ENCODE measurements around the gene THBS2. TPM values are rescaled to one million over a fixed set of nuclear protein-coding genes. Genes with fewer than 3 reads are reported as not detected.

Gene THBS2
- total RNA-seq, 1 experiment from 2014 or later: 0.39 TPM

DNA sequence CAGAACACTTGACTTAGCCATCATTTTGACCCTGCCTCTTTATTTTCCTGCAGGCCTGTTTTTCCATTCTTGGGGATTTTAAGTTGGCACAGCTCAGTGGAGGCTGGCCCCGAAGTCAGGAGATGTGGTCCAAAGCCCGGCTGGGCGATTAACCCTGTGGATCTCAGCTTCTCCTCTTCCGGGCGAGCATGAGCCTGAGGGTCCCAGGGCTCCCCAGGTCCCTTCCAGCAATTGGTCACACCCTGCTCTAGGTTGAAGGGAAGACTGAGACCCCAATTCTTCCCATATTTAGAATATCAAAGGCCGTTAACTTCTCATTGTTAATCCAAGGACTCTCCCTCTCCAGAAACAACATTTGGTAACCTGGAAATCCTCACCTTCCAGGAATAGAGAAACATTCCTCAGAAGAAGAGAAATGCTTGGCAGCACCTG lies 2.3 kb downstream of the THBS2 start:
- Histone ChIP-seq H3K27ac (ENCODE audit: low read depth, low read length) (no peak overlapping the region), H3K4me1 (ENCODE audit: control insufficient read depth in 1 of 2, insufficient read depth in 2 of 2, low read length in 2 of 2) (peaks cover 0 to 9% of the 10 kb centered on the region in 2 experiments; a peak in 3 of 4 replicates), H3K9me2 (ENCODE audit: insufficient read depth) (no peaks in the 10 kb centered on the region), H3K9me3 (ENCODE audit: control insufficient read depth in 1 of 2, insufficient read depth in 1 of 2, low read depth in 1 of 2, low read length in 2 of 2) (no peaks in the 10 kb centered on the region), H4K20me1 (ENCODE audit: insufficient read depth) (no peaks in the 10 kb centered on the region), H3K9ac (ENCODE audit: low read length) (no peak overlapping the region), H3K4me2 (ENCODE audit: low read length) (no peak overlapping the region), H3K79me2 (ENCODE audit: insufficient read depth, low read length) (no peaks in the 10 kb centered on the region), H3K27me3 (ENCODE audit: insufficient read depth, low read length) (no peaks in the 10 kb centered on the region), H2AFZ (ENCODE audit: low read depth, low read length, poor library complexity, severe bottlenecking) (no peak overlapping the region), H3K36me3 (ENCODE audit: control insufficient read depth in 1 of 2, insufficient read depth in 2 of 2, low read length in 2 of 2) (no peaks in the 10 kb centered on the region), H3K4me3 (replicated peaks in 1 of 2; ENCODE audit: low read depth in 1 of 2, low read length in 2 of 2) (no peak overlapping the region)
- DNase-seq (ENCODE audit: low read depth, low spot score) (no peak), ATAC-seq (no peak)
- no TSS peak for BruUV-seq (replicated peaks)
- TF ChIP-seq ZNF274 (IDR thresholded peaks at IDR 0.05; ENCODE audit: low read depth, low read length): no peak
- TF ChIP-seq, protein P1, sequence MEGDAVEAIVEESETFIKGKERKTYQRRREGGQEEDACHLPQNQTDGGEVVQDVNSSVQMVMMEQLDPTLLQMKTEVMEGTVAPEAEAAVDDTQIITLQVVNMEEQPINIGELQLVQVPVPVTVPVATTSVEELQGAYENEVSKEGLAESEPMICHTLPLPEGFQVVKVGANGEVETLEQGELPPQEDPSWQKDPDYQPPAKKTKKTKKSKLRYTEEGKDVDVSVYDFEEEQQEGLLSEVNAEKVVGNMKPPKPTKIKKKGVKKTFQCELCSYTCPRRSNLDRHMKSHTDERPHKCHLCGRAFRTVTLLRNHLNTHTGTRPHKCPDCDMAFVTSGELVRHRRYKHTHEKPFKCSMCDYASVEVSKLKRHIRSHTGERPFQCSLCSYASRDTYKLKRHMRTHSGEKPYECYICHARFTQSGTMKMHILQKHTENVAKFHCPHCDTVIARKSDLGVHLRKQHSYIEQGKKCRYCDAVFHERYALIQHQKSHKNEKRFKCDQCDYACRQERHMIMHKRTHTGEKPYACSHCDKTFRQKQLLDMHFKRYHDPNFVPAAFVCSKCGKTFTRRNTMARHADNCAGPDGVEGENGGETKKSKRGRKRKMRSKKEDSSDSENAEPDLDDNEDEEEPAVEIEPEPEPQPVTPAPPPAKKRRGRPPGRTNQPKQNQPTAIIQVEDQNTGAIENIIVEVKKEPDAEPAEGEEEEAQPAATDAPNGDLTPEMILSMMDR (IDR thresholded peaks at IDR 0.05 in 2 of 3, conservative IDR thresholded peaks at IDR 0.05 in 1 of 3; ENCODE audit: borderline replicate concordance in 1 of 3, insufficient read depth in 1 of 3, low read depth in 2 of 3, low read length in 2 of 3): no peak
- TF ChIP-seq, protein P2, sequence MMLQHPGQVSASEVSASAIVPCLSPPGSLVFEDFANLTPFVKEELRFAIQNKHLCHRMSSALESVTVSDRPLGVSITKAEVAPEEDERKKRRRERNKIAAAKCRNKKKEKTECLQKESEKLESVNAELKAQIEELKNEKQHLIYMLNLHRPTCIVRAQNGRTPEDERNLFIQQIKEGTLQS (IDR thresholded peaks at IDR 0.05): no peak
- TF ChIP-seq POLR2AphosphoS5 (IDR thresholded peaks at IDR 0.05; ENCODE audit: low read depth, low read length): no peak
- no peak for TF ChIP-seq FOSL1 (IDR thresholded peaks at IDR 0.05; ENCODE audit: low read depth)
- TF ChIP-seq SIN3A (IDR thresholded peaks at IDR 0.05; ENCODE audit: low read depth): no peak
- TF ChIP-seq EZH2phosphoT487 (IDR thresholded peaks at IDR 0.05; ENCODE audit: borderline replicate concordance): no peak
- no peak for TF ChIP-seq EGR1 (IDR thresholded peaks at IDR 0.05; ENCODE audit: low read depth)
- TF ChIP-seq, protein P3, sequence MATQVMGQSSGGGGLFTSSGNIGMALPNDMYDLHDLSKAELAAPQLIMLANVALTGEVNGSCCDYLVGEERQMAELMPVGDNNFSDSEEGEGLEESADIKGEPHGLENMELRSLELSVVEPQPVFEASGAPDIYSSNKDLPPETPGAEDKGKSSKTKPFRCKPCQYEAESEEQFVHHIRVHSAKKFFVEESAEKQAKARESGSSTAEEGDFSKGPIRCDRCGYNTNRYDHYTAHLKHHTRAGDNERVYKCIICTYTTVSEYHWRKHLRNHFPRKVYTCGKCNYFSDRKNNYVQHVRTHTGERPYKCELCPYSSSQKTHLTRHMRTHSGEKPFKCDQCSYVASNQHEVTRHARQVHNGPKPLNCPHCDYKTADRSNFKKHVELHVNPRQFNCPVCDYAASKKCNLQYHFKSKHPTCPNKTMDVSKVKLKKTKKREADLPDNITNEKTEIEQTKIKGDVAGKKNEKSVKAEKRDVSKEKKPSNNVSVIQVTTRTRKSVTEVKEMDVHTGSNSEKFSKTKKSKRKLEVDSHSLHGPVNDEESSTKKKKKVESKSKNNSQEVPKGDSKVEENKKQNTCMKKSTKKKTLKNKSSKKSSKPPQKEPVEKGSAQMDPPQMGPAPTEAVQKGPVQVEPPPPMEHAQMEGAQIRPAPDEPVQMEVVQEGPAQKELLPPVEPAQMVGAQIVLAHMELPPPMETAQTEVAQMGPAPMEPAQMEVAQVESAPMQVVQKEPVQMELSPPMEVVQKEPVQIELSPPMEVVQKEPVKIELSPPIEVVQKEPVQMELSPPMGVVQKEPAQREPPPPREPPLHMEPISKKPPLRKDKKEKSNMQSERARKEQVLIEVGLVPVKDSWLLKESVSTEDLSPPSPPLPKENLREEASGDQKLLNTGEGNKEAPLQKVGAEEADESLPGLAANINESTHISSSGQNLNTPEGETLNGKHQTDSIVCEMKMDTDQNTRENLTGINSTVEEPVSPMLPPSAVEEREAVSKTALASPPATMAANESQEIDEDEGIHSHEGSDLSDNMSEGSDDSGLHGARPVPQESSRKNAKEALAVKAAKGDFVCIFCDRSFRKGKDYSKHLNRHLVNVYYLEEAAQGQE (IDR thresholded peaks at IDR 0.05; ENCODE audit: low read depth): no peak
- TF ChIP-seq, protein P4, sequence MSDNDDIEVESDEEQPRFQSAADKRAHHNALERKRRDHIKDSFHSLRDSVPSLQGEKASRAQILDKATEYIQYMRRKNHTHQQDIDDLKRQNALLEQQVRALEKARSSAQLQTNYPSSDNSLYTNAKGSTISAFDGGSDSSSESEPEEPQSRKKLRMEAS (IDR thresholded peaks at IDR 0.05): no peak
- no peak for TF ChIP-seq ZFX (IDR thresholded peaks at IDR 0.05)
- no peak for TF ChIP-seq SP1 (IDR thresholded peaks at IDR 0.05; ENCODE audit: low read depth)
- no peak for TF ChIP-seq CEBPB (IDR thresholded peaks at IDR 0.05; ENCODE audit: low read depth)
- no peak for TF ChIP-seq RAD21 (IDR thresholded peaks at IDR 0.05; ENCODE audit: low read depth)
- no peak for TF ChIP-seq POLR2A (IDR thresholded peaks at IDR 0.05; ENCODE audit: borderline replicate concordance, extremely low read depth, insufficient read depth, insufficient read length)
- no peak for TF ChIP-seq YY1 (IDR thresholded peaks at IDR 0.05; ENCODE audit: extremely low read depth, insufficient replicate concordance, low read depth, low read length)
- no peak for TF ChIP-seq EZH2 (IDR thresholded peaks at IDR 0.05)
- ChIA-PET RAD21 (ENCODE audit: low non-redundant PET in 1 of 2, low total read pairs in 2 of 2, uncharacterized antibody in 2 of 2, unreplicated experiment in 2 of 2) (no interaction called here), POLR2A (no interaction called here), CTCF (no interaction called here)
- intact Hi-C loops (cut with micrococcal nuclease): no loop called here

All from HCT116 (cell line).